NCI-H1694 (cell line): ENCODE measurements around the gene CD59.
"Not testable (repeated sequence)": the region's sequence is repeated elsewhere in the genome, so short reads cannot be mapped to it uniquely, and the experiment has no call there.

Experiments
- DNase-seq: peaks from one replicate; lab custom pipeline; 2025; lab: John Stamatoyannopoulos, UW

CD59 gene

GRCh38 chr11:33692541-33692940 lies 43.7 kb downstream of the CD59 start:
- DNase-seq, result no peak

- DNase-seq, result no peak
Observed at GRCh38 chr11:33692013-33692504, 44.2 kb downstream of the CD59 start.

- DNase-seq, result no peak
Observed at GRCh38 chr11:33691066-33691864, 45.0 kb downstream of the CD59 start.

GRCh38 chr11:33690290-33691065 lies 45.7 kb downstream of the CD59 start:
- DNase-seq, result no peak

GRCh38 chr11:33689501-33689900 lies 46.7 kb downstream of the CD59 start:
- DNase-seq, result no peak

GRCh38 chr11:33689085-33689484 lies 47.1 kb downstream of the CD59 start:
- no peak for DNase-seq

- DNase-seq, result peak; percentile 79
Observed at GRCh38 chr11:33687733-33688479, 48.3 kb downstream of the CD59 start.

GRCh38 chr11:33685082-33685481 lies 51.1 kb downstream of the CD59 start:
- no peak for DNase-seq

- no peak for DNase-seq
Observed at GRCh38 chr11:33684003-33684706, 52.1 kb downstream of the CD59 start.

- no peak for DNase-seq
Observed at GRCh38 chr11:33682446-33682845, 53.8 kb downstream of the CD59 start.

- DNase-seq, result no peak
Observed at GRCh38 chr11:33682019-33682418, 54.2 kb downstream of the CD59 start.

GRCh38 chr11:33678616-33679015 lies 57.6 kb downstream of the CD59 start:
- not testable (repeated sequence) for DNase-seq

- DNase-seq, result no peak
Observed at GRCh38 chr11:33674035-33674814, 62.0 kb downstream of the CD59 start.

GRCh38 chr11:33672273-33672672 lies 64.0 kb downstream of the CD59 start:
- DNase-seq, result no peak

- no peak for DNase-seq
Observed at GRCh38 chr11:33670250-33671011, 65.8 kb downstream of the CD59 start.

- no peak for DNase-seq
Observed at GRCh38 chr11:33669598-33670249, 66.5 kb downstream of the CD59 start.

GRCh38 chr11:33668951-33669596 lies 67.1 kb downstream of the CD59 start:
- DNase-seq, result no peak

- no peak for DNase-seq
Observed at GRCh38 chr11:33668468-33668825, 67.8 kb downstream of the CD59 start.

GRCh38 chr11:33667819-33668467 lies 68.3 kb downstream of the CD59 start:
- no peak for DNase-seq
